Measurements from ENCODE around the gene CHCT1. TPM values are rescaled to one million over a fixed set of nuclear protein-coding genes. Genes with fewer than 3 reads are reported as not detected.
A peak's percentile ranks its signal among the peaks of the same experiment; 100 is the strongest.
"Not testable (repeated sequence)": the region's sequence is repeated elsewhere in the genome, so short reads cannot be mapped to it uniquely, and the experiment has no call there.

CHCT1 gene
- total RNA-seq, 2 experiments from 2014 or later = 0.32 to 0.58 TPM

DNA sequence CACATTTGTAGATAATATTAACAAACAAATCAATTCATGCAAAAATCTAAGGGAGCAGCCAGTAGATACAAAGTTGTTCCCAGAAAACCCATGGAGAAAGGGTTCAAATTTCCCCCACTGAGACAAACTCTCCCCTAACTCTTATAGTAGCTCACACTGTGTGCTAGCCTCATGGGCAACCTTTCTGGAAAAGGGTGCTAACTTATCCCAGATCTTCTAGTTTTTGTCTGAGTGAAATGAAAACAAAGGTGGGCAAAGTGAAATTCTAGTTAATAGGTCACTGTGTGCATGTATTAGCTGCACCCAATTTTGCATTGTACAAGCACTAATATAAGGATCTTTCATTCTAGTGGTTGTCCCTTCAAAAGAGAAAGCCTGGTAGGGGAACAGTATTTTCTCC, 20.5 kb upstream of the CHCT1 start:
- intact Hi-C loops (cut with DNase I, micrococcal nuclease) = no loop called here
- ChIA-PET POLR2A (no interaction called here), CTCF (interaction anchor here (0.6 to 1.6 kb wide), 3 partner anchors 10 to 19 kb away, joined by 3 read pairs; partner anchors contain the start of gene USP32)
- H3K27ac Mint-ChIP-seq = no peak overlapping the region
- peaks cover 4% of the 10 kb centered on the region for H3K4me1 Mint-ChIP-seq
- no peak for DNase-seq
- H3K27me3 Mint-ChIP-seq = peaks cover 2% of the 10 kb centered on the region
- H3K36me3 Mint-ChIP-seq (ENCODE audit: low read depth) = no peaks in the 10 kb centered on the region
- H3K9me3 Mint-ChIP-seq (ENCODE audit: low read depth) = no peaks in the 10 kb centered on the region
- no peak overlapping the region for H3K4me3 Mint-ChIP-seq
- no peak for ATAC-seq

DNA sequence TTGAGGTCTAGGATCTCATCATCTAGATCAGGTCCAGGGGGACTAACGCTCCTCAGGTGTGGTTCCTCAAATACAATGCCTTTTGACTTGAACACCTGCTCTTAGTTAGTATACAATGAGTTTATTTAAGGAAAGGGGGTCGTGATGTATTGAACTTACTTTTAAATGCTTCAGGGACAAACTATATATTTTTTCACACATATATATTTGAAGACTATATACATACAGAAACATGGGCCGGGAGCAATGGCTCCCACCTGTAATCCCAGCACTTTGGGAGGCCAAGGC, 18.8 kb upstream of the CHCT1 start:
- ChIA-PET CTCF (interaction anchor here (0.6 to 3.9 kb wide), 3 partner anchors 17 to 130 kb away, joined by 3 to 16 read pairs (median 5); no protein-coding TSS in a partner anchor), POLR2A (no interaction called here)
- ATAC-seq (no peak), DNase-seq (no peak)
- Mint-ChIP-seq H3K36me3 (ENCODE audit: low read depth) (no peaks in the 10 kb centered on the region), H3K4me1 (peaks cover under 1% of the 10 kb centered on the region), H3K27ac (no peak overlapping the region), H3K27me3 (peaks cover 2% of the 10 kb centered on the region), H3K9me3 (ENCODE audit: low read depth) (no peaks in the 10 kb centered on the region), H3K4me3 (no peak overlapping the region)
- intact Hi-C loops (cut with DNase I, micrococcal nuclease) = no loop called here

DNA sequence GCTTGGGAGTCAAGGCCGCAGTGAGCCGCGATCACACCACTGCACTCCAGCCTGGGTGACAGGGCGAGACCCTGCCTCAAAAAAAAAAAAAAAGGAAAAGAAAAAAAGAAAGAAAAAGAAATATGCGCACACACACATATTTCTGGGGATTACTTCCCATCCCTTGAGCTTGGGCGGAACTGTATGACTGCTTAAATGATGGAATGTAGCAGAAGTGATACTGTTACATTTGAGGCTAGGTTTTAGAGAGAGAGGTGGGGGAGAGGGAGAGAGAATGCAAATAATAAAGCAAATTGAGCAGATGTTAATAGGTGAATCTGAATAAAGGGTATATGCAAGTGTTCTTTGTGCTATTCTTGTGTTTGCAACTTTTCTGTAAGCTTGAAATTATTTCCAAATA, 18.3 kb upstream of the CHCT1 start:
- no peaks in the 10 kb centered on the region for H3K4me1 Mint-ChIP-seq
- intact Hi-C loops (cut with DNase I, micrococcal nuclease) = no loop called here
- H3K36me3 Mint-ChIP-seq (ENCODE audit: low read depth) = no peaks in the 10 kb centered on the region
- ATAC-seq (no peak), DNase-seq (no peak)
- H3K27me3 Mint-ChIP-seq = peaks cover 2% of the 10 kb centered on the region
- H3K4me3 Mint-ChIP-seq = no peak overlapping the region
- no peaks in the 10 kb centered on the region for H3K9me3 Mint-ChIP-seq (ENCODE audit: low read depth)
- no peak overlapping the region for H3K27ac Mint-ChIP-seq
- ChIA-PET CTCF (interaction anchor here (0.6 to 3.9 kb wide), 4 partner anchors 17 to 589 kb away, joined by 3 to 16 read pairs (median 3); no protein-coding TSS in a partner anchor), POLR2A (no interaction called here)

DNA sequence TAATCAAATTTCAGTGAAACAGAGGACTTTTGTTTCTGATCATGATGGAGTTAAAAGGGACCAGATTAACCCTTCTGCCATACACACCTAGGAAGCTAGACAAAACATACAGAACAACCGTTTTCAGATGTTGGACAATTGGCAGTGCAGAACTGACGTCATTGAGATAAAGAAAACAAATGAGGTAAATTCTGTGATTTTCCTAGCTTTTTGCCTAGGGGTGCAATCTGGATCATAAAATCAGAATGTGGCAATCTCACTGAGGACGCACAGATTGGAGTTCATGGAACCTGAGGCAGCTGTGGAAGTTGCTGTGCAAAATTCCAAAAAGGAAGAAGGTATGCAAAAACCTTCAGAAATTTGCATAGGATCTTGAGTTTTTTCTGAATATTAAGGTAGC, 15.4 kb upstream of the CHCT1 start:
- Mint-ChIP-seq H3K36me3 (ENCODE audit: low read depth) (no peaks in the 10 kb centered on the region), H3K9me3 (ENCODE audit: low read depth) (no peaks in the 10 kb centered on the region), H3K27me3 (peaks cover 2% of the 10 kb centered on the region), H3K4me1 (no peaks in the 10 kb centered on the region), H3K4me3 (no peak overlapping the region), H3K27ac (no peak overlapping the region)
- POLR2A ChIA-PET = interaction anchor here (0.6 kb wide), 1 partner anchor 34 kb away, joined by 3 read pairs; no protein-coding TSS in a partner anchor
- DNase-seq (no peak), ATAC-seq (no peak)
- intact Hi-C loops (cut with DNase I, micrococcal nuclease) = no loop called here
- CTCF ChIA-PET = interaction anchor here (1.0 to 3.9 kb wide), 2 partner anchors 8 to 14 kb away, joined by 3 to 16 read pairs; no protein-coding TSS in a partner anchor

DNA sequence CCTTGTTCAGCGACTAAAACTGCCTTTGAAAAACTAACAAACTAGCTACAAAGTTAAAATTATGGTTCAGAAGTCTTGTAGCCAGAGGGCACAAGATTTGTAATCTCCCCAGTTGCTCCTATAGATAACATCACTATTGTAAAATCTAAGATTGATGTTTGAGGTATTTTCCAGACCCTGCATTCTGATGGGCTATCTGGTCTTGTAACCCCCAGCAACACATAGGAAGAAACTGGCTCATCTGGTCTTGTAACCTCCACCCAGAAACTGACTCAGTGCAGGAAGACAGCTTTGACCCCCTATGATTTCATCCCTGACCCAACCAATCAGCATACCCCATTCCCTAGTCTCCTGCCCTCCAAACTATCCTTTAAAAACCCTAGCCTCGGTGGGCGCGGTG, 12.3 kb upstream of the CHCT1 start:
- Mint-ChIP-seq H3K4me3 (no peak overlapping the region), H3K36me3 (ENCODE audit: low read depth) (no peaks in the 10 kb centered on the region), H3K9me3 (ENCODE audit: low read depth) (no peaks in the 10 kb centered on the region), H3K27ac (no peak overlapping the region), H3K4me1 (no peaks in the 10 kb centered on the region), H3K27me3 (peaks cover 2% of the 10 kb centered on the region)
- POLR2A ChIA-PET = no interaction called here
- ATAC-seq = no peak
- CTCF ChIA-PET = no interaction called here
- intact Hi-C loops (cut with DNase I, micrococcal nuclease) = no loop called here
- no peak for DNase-seq

DNA sequence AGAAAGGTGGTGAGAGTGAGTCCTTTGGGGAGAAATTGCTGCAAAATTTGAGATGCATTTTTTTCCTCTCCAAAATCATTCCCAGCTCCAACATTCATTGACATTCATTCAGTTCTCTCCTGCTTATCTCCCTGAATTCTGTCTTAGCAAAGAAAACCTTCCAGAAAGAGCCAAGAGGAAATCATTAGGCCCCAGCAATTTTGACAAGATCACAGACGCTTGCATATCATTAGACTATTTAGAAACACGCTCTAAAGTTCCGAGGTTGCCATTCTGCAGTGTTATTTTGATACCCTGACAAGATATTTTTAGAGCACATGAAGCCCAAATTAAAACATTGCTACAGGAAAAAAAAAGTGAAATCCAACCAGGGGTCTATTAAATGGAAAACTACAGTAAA, 9.6 kb upstream of the CHCT1 start:
- ATAC-seq (no peak), DNase-seq (no peak)
- no peak overlapping the region for H3K27ac Mint-ChIP-seq
- ChIA-PET CTCF (no interaction called here), POLR2A (interaction anchor here (0.6 kb wide), 1 partner anchor 81 kb away, joined by 4 read pairs; no protein-coding TSS in a partner anchor)
- intact Hi-C loops (cut with DNase I, micrococcal nuclease) = no loop called here
- H3K27me3 Mint-ChIP-seq = no peaks in the 10 kb centered on the region
- H3K36me3 Mint-ChIP-seq (ENCODE audit: low read depth) = no peaks in the 10 kb centered on the region
- no peak overlapping the region for H3K4me3 Mint-ChIP-seq
- H3K4me1 Mint-ChIP-seq = no peaks in the 10 kb centered on the region
- H3K9me3 Mint-ChIP-seq (ENCODE audit: low read depth) = no peaks in the 10 kb centered on the region

DNA sequence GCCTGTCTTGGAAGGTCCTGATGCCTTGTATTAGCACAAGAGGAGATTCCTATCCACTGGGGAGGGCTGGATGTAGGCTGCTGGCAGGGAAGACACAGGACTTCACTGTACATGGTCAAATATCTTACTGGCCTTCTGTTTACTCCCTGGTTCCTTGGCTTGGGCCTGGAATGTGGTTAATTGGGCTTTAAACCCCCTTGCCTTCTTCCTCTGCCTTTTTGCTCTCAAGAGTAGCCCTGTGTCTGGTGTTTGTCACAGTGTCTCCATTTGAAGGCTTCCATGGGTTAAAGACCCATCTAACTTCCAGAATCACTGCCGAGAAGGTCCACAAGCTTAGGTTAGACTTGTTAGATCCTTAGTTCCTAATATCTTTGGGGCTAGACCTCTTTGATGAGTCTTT, 7.1 kb upstream of the CHCT1 start:
- H3K9me3 Mint-ChIP-seq (ENCODE audit: low read depth) = no peaks in the 10 kb centered on the region
- no peaks in the 10 kb centered on the region for H3K27me3 Mint-ChIP-seq
- DNase-seq (no peak), ATAC-seq (no peak)
- ChIA-PET CTCF (interaction anchor here (0.6 to 1.2 kb wide), 3 partner anchors 9 to 375 kb away, joined by 3 to 5 read pairs (median 3); no protein-coding TSS in a partner anchor), POLR2A (no interaction called here)
- H3K4me3 Mint-ChIP-seq = no peak overlapping the region
- H3K27ac Mint-ChIP-seq = no peak overlapping the region
- no peaks in the 10 kb centered on the region for H3K4me1 Mint-ChIP-seq
- intact Hi-C loops (cut with DNase I, micrococcal nuclease) = no loop called here
- H3K36me3 Mint-ChIP-seq (ENCODE audit: low read depth) = no peaks in the 10 kb centered on the region

DNA sequence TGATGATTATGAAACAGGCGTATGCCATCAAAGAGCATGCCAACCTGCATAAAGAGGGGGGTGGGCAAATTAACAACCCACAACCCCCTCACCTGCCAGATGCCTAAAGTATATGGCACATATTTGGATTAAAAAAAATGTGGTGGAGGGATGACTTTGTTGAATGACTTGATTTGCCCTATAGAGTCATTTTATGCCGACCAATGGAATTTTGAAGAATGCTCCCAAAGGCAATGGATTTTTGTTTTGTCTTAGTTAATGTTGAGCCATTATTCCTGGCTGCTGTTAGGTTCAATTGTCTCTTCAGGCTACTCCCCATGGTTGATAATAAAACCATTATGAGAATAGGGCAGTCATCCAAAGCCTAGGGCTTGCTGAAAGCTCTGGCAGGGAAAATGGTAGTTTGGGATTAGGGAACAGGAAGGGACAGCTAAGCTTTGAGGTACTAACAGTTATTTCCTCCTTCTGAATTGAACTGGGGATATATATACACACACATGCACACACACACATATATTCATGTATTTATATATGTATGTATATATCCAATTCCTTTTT, 5.8 kb upstream of the CHCT1 start:
- H3K27me3 Mint-ChIP-seq = no peaks in the 10 kb centered on the region
- POLR2A ChIA-PET = no interaction called here
- CTCF ChIA-PET = no interaction called here
- peaks cover 6% of the 10 kb centered on the region for H3K4me1 Mint-ChIP-seq
- no peak overlapping the region for H3K27ac Mint-ChIP-seq
- intact Hi-C loops (cut with DNase I, micrococcal nuclease) = no loop called here
- ATAC-seq = no peak
- no peaks in the 10 kb centered on the region for H3K9me3 Mint-ChIP-seq (ENCODE audit: low read depth)
- H3K4me3 Mint-ChIP-seq = no peak overlapping the region
- DNase-seq = no peak
- no peaks in the 10 kb centered on the region for H3K36me3 Mint-ChIP-seq (ENCODE audit: low read depth)

DNA sequence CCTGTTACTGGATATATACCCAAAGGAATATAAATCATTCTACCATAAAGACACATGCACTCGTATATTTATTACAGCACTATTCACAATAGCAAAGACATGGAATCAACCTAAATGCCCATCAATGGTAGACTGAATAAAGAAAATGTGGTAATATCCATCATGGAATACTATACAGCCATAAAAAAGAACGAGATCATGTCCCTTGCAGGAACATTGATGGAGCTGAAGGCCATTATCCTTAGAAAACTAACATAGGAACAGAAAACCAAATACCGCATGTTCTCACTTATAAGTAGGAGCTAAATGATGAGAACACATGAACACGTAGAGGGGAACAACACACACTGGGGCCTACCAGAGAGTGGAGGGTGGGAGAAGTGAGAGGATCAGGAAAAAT, 3.3 kb upstream of the CHCT1 start:
- CTCF ChIA-PET = interaction anchor here (0.7 kb wide), 1 partner anchor 334 kb away, joined by 4 read pairs; no protein-coding TSS in a partner anchor
- H3K27me3 Mint-ChIP-seq = not testable (repeated sequence)

DNA sequence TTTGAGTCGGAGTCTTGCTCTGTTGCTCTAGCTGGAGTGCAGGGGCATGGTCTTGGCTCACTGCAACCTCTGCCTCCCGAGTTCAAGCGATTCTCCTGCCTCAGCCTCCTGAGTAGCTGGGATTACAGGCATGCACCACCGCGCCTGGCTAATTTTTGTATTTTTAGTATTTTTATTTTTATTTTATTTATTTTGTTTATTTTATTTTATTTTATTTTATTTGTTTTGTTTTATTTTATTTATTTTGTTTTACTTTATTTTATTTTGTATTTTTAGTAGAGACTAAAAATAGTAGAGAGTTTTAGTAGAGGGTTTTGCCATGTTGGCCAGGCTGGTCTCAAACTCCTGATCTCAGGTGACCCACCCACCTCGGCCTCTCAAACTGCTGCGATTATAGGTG, 2.4 kb upstream of the CHCT1 start:
- intact Hi-C loops (cut with DNase I, micrococcal nuclease) = loop anchor here in 1 of 2 experiments (5.0 kb wide), 1 partner anchor 278 kb away; no protein-coding TSS in a partner anchor
- H3K27me3 Mint-ChIP-seq; H3K27ac Mint-ChIP-seq; POLR2A ChIA-PET; H3K4me1 Mint-ChIP-seq; DNase-seq; ATAC-seq; H3K36me3 Mint-ChIP-seq (ENCODE audit: low read depth); H3K4me3 Mint-ChIP-seq; H3K9me3 Mint-ChIP-seq (ENCODE audit: low read depth): not testable (repeated sequence)
- CTCF ChIA-PET = interaction anchor here (0.6 to 1.8 kb wide), 2 partner anchors 15 to 176 kb away, joined by 4 to 16 read pairs; no protein-coding TSS in a partner anchor

More for the DNA sequence above, 3.3 kb upstream of the CHCT1 start:
- H3K27ac Mint-ChIP-seq; POLR2A ChIA-PET; H3K4me3 Mint-ChIP-seq; ATAC-seq; DNase-seq; H3K36me3 Mint-ChIP-seq (ENCODE audit: low read depth); H3K9me3 Mint-ChIP-seq (ENCODE audit: low read depth); intact Hi-C loops (cut with DNase I, micrococcal nuclease); H3K4me1 Mint-ChIP-seq: not testable (repeated sequence)

DNA sequence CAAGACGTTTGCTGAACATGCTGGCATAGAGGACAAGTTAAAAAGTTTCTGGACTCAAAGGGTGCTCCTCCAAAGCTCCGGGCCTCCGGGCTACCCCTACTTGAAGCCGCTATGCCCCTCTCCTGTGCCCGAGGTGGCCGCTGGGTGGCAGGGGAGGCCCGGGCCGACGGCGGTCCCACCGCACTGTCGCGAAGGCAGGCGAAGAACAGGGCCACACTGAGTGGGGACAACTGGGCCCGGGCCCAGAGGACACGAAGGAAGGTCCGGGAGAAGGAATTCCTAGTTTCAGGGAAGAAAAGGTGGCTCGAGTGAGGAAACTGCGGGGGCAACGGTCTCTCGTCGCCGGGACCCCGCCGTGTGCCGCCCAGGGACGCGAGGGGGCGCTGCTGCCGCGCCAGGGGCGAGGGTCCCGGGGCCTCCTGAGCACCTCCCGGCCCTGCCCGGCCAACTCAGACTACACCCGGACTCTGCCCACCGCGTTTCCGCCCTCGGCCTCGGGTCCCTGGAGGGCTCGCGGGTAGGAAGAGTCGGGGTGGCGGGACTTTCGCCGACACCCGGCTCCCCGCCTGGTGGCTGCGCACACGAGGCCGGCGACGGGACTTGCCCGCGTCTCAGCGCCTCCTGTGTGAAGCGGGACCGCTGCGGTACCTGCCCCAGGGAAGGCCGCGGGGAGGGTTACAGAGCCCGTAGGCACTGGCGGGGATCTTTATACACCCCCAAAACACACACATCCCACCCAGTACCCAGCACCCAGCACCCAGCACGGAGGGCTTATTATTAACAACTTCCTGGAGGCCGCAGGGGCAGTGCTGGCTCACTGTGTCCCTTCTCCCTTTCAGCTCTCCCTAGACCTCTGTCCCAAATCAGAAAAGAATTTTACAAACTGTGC, 772 bp upstream of the CHCT1 start:
- intact Hi-C loops (cut with DNase I, micrococcal nuclease) = loop anchor here (1.0 to 5.0 kb wide), 8 partner anchors 15 to 279 kb away; partner anchors contain the start of genes APPBP2 (in 1 of the 2), BCAS3 (in 1 of the 2), PPM1D (in 1 of the 2) and USP32 (in 1 of the 2)
- DNase-seq (peak; percentile 89), ATAC-seq (peak; percentile 99)
- H3K9me3 Mint-ChIP-seq (ENCODE audit: low read depth) = no peaks in the 10 kb centered on the region
- H3K4me1 Mint-ChIP-seq = peaks cover 9% of the 10 kb centered on the region
- ChIA-PET CTCF (interaction anchor here (0.5 to 1.8 kb wide), 13 partner anchors 10 to 281 kb away, joined by 3 to 16 read pairs (median 3); partner anchors contain the start of gene USP32), POLR2A (interaction anchor here (0.7 to 1.0 kb wide), 2 partner anchors 30 to 973 kb away, joined by 3 to 5 read pairs; partner anchors contain the start of gene USP32)
- H3K27ac Mint-ChIP-seq = peak overlapping the region; percentile 72
- H3K36me3 Mint-ChIP-seq (ENCODE audit: low read depth) = no peaks in the 10 kb centered on the region
- no peaks in the 10 kb centered on the region for H3K27me3 Mint-ChIP-seq
- peak overlapping the region; percentile 61 for H3K4me3 Mint-ChIP-seq

Measured in activated CD4-positive, alpha-beta T cell treated with anti-CD3 and anti-CD28 coated beads for 36 hours (primary cell).